Nephron progenitor cell (in vitro differentiated cells): ENCODE measurements around the gene BEST3.
A peak's percentile ranks its signal among the peaks of the same experiment; 100 is the strongest.
"Not testable (repeated sequence)": the region's sequence is repeated elsewhere in the genome, so short reads cannot be mapped to it uniquely, and the experiment has no call there.

Experiments used
- DNase-seq: peaks from one replicate; pipeline ENCODE4 v3.0.0; 2021
- H3K27ac Mint-ChIP-seq: 2 replicates; pipeline ENCODE4 v1.8.0; 2021; ENCODE audit warnings: mild to moderate bottlenecking, moderate library complexity, mixed read lengths
- H3K27me3 Mint-ChIP-seq: 2 replicates; pipeline ENCODE4 v1.8.0; 2021; ENCODE audit warnings: mild to moderate bottlenecking, low read depth, mixed read lengths; ENCODE audit not compliant: poor library complexity
- H3K36me3 Mint-ChIP-seq: 2 replicates; pipeline ENCODE4 v1.8.0; 2021; ENCODE audit warnings: low read depth, mixed read lengths
- H3K4me1 Mint-ChIP-seq: 2 replicates; pipeline ENCODE4 v1.8.0; 2021; ENCODE audit warnings: mixed read lengths
- H3K4me3 Mint-ChIP-seq: 2 replicates; pipeline ENCODE4 v1.8.0; 2021; ENCODE audit warnings: mild to moderate bottlenecking, moderate library complexity, mixed read lengths
- H3K9me3 Mint-ChIP-seq: 2 replicates; pipeline ENCODE4 v1.8.0; 2021; ENCODE audit warnings: mild to moderate bottlenecking, moderate library complexity, mixed read lengths
- CTCF ChIP-seq: fragments of 200-600 bp; sonication (generic); IDR thresholded peaks from 2 replicates; pipeline ENCODE4 v1.5.0; 2021; ENCODE audit warnings: antibody characterized with exemption

The BEST3 gene

GRCh38 chr12:69666798-69667197, 32.3 kb downstream of the BEST3 start:
- Mint-ChIP-seq H3K27me3 (no peaks in the 10 kb centered on the region), H3K4me3 (no peak overlapping the region)

GRCh38 chr12:69664930-69665377, 34.1 kb downstream of the BEST3 start:
- DNase-seq, H3K4me3 Mint-ChIP-seq, H3K36me3 Mint-ChIP-seq, H3K27me3 Mint-ChIP-seq, H3K27ac Mint-ChIP-seq, H3K9me3 Mint-ChIP-seq, H3K4me1 Mint-ChIP-seq: not testable (repeated sequence)
- TF ChIP-seq CTCF = peak; percentile 14

More at GRCh38 chr12:69666798-69667197, 32.3 kb downstream of the BEST3 start:
- Mint-ChIP-seq H3K4me1 (no peaks in the 10 kb centered on the region), H3K9me3 (no peaks in the 10 kb centered on the region), H3K36me3 (no peaks in the 10 kb centered on the region), H3K27ac (no peak overlapping the region)
- DNase-seq = no peak
- no peak for TF ChIP-seq CTCF

GRCh38 chr12:69663726-69664125, 35.4 kb downstream of the BEST3 start:
- TF ChIP-seq CTCF = no peak
- Mint-ChIP-seq H3K27me3 (no peaks in the 10 kb centered on the region), H3K9me3 (no peaks in the 10 kb centered on the region), H3K4me3 (no peak overlapping the region), H3K36me3 (no peaks in the 10 kb centered on the region), H3K4me1 (peaks cover 9% of the 10 kb centered on the region), H3K27ac (no peak overlapping the region)
- no peak for DNase-seq

GRCh38 chr12:69662764-69663163, 36.3 kb downstream of the BEST3 start:
- no peak overlapping the region for H3K4me3 Mint-ChIP-seq
- H3K36me3 Mint-ChIP-seq = no peaks in the 10 kb centered on the region
- no peak for TF ChIP-seq CTCF
- no peaks in the 10 kb centered on the region for H3K9me3 Mint-ChIP-seq
- peaks cover 19% of the 10 kb centered on the region for H3K4me1 Mint-ChIP-seq
- no peaks in the 10 kb centered on the region for H3K27me3 Mint-ChIP-seq
- DNase-seq = no peak
- H3K27ac Mint-ChIP-seq = no peak overlapping the region

- DNase-seq = no peak
- no peak for TF ChIP-seq CTCF
- no peaks in the 10 kb centered on the region for H3K9me3 Mint-ChIP-seq
- H3K36me3 Mint-ChIP-seq = no peaks in the 10 kb centered on the region
- no peaks in the 10 kb centered on the region for H3K27me3 Mint-ChIP-seq
- H3K4me1 Mint-ChIP-seq = peaks cover 25% of the 10 kb centered on the region
- H3K4me3 Mint-ChIP-seq = no peak overlapping the region
- H3K27ac Mint-ChIP-seq = no peak overlapping the region
Observed at GRCh38 chr12:69661386-69661785, 37.7 kb downstream of the BEST3 start.

- no peak for TF ChIP-seq CTCF
- DNase-seq = no peak
- no peaks in the 10 kb centered on the region for H3K9me3 Mint-ChIP-seq
- no peaks in the 10 kb centered on the region for H3K36me3 Mint-ChIP-seq
- H3K27ac Mint-ChIP-seq = no peak overlapping the region
- H3K4me3 Mint-ChIP-seq = no peak overlapping the region
- no peaks in the 10 kb centered on the region for H3K27me3 Mint-ChIP-seq
- H3K4me1 Mint-ChIP-seq = peaks cover 25% of the 10 kb centered on the region
Observed at GRCh38 chr12:69660164-69660863, 38.8 kb downstream of the BEST3 start.
